ENCODE measurements around the gene APBB2.

The APBB2 gene

GRCh38 chr4:40804598-40804997 lies 409.7 kb downstream of the APBB2 start:
- DNase-seq: no peak

GRCh38 chr4:40800064-40800463 lies 414.3 kb downstream of the APBB2 start:
- DNase-seq: no peak

- no peak for DNase-seq
Measured at GRCh38 chr4:40789771-40790170, 424.6 kb downstream of the APBB2 start.

GRCh38 chr4:40789031-40789430 lies 425.3 kb downstream of the APBB2 start:
- DNase-seq: no peak

- DNase-seq: no peak
Measured at GRCh38 chr4:40788331-40788730, 426.0 kb downstream of the APBB2 start.

GRCh38 chr4:40785727-40786126 lies 428.6 kb downstream of the APBB2 start:
- no peak for DNase-seq

- no peak for DNase-seq
Measured at GRCh38 chr4:40782876-40783275, 431.5 kb downstream of the APBB2 start.

- no peak for DNase-seq
Measured at GRCh38 chr4:40778090-40778489, 436.3 kb downstream of the APBB2 start.

GRCh38 chr4:40769266-40769665 lies 445.1 kb downstream of the APBB2 start:
- no peak for DNase-seq

GRCh38 chr4:40763228-40763716 lies 451.1 kb downstream of the APBB2 start:
- no peak for DNase-seq
